GM12873 (cell line): ENCODE data around the gene GTF2F2.

Experiments
- TF ChIP-seq, protein P1 (sequence below): IDR thresholded peaks from 2 replicates; pipeline ENCODE4 v1.5.1; 2012; ENCODE audit warnings: low read depth, mild to moderate bottlenecking, moderate library complexity, low read length, control low read depth; ENCODE audit not compliant: insufficient read depth; ENCODE audit errors: missing control alignments

The GTF2F2 gene

DNA sequence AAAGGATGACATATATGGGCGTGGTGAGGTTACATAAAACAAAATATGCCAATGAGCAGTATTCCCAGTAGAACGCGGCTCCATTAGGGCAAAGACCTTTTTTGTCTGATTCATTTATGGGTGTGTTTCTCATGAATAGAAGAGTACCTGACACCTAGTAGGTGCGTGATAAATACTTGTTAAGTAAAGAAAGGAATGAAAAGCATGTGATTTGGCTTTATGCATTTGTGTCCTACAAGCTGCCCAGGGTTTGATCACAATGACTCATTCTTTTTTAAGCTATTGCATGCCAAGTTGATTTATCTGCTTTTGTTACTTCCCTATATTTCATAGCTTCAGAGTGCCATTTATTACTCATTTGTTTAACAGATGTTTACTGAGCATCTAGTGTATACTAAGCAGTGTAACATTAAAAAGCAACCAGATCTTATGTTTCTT, 99.6 kb downstream of the GTF2F2 start:
- TF ChIP-seq, protein P1, sequence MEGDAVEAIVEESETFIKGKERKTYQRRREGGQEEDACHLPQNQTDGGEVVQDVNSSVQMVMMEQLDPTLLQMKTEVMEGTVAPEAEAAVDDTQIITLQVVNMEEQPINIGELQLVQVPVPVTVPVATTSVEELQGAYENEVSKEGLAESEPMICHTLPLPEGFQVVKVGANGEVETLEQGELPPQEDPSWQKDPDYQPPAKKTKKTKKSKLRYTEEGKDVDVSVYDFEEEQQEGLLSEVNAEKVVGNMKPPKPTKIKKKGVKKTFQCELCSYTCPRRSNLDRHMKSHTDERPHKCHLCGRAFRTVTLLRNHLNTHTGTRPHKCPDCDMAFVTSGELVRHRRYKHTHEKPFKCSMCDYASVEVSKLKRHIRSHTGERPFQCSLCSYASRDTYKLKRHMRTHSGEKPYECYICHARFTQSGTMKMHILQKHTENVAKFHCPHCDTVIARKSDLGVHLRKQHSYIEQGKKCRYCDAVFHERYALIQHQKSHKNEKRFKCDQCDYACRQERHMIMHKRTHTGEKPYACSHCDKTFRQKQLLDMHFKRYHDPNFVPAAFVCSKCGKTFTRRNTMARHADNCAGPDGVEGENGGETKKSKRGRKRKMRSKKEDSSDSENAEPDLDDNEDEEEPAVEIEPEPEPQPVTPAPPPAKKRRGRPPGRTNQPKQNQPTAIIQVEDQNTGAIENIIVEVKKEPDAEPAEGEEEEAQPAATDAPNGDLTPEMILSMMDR: no peak

DNA sequence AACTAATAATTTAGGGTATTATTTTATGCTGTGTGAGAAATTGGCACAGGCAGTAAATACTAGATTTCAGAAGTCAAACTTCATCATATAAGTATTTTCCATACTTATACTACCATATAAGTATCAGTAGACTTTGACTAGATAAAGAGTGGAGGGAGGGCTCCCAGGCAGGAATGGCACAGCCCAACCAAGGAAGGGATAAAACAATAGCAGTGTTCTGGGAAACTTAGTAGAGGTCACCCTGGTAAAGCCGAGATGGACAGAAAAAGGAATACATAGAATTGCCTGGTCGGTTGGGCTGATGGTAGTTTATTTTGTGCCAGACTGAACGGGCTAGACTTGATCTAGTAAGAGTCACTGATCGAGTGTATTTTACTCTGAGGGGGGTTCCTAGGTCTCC, 100.1 kb downstream of the GTF2F2 start:
- TF ChIP-seq, protein P1: no peak

DNA sequence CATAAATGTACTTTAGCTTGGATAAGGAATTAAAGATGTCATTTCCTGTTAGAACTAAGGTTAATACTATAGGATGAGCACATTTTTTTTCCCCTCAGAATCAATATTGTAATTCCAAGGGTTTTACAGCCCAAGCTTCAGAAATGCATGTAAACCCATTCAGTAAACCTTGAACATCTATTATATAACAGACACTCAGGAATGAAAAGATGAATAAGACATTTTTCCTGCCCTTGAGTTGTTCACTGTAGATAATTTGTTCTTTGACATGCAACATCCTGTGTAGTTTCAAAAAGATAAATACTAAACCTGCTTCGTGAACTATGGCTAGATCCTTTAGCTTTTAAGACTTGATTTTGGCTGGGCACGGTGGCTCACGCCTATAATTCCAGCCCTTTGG, 102.2 kb downstream of the GTF2F2 start:
- TF ChIP-seq, protein P1: no peak

DNA sequence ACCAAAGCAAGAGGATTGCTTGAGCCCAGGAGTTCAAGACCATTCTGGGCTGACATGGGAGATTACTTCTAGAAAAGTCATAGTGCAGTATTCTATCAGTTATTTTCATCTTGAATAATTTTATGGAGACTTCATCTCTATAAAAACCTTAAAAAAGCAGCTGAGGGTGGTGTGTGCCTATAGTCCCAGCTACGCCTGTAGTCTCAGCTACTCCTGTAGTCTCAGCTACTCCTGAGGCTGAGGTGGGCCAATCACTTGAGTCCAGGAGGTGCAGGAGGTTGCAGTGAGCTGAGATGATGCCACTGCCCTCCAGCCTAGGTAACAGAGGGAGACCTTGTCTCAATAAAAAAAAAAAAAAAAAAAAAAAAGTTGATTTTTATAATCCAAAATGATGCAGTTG, 102.6 kb downstream of the GTF2F2 start:
- TF ChIP-seq, protein P1: no peak

DNA sequence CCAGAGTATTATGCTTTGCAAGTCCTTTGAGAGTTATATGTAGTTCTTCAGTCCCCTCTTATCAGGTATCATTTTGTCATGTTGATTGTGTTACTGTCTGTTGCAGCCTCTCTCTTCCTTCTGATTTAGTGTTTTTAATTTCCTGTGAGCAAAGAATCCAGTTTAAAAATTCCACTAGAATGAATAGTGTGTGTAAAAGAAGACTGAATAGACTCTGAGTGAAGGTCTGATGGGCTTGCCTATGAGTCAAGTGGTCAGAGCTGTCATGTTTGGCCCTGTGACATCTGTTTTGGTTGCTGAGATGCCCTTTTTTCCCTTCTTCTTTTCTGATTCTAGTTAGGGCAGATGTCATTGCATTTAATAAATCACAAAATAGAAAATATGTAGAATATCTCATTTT, 103.9 kb downstream of the GTF2F2 start:
- TF ChIP-seq, protein P1: no peak

DNA sequence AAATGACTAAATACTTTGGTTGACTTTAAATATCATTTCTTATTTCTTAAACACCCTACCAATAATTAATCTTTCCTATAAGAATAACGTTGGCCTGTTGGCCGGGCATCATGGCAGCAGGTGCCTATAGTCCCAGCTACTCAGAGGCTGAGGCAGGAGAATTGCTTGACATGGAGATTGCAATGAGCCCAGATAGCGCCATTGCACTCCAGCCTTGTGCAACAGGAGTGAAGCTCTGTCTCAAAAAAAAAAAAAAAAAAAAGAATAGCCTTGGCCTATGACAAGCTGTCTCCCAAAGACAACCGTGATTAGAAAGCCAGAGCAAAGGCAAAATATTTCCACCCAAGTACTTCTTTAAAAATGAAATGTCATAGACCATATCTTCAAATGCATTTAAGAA, 105.1 kb downstream of the GTF2F2 start:
- TF ChIP-seq, protein P1: no peak

DNA sequence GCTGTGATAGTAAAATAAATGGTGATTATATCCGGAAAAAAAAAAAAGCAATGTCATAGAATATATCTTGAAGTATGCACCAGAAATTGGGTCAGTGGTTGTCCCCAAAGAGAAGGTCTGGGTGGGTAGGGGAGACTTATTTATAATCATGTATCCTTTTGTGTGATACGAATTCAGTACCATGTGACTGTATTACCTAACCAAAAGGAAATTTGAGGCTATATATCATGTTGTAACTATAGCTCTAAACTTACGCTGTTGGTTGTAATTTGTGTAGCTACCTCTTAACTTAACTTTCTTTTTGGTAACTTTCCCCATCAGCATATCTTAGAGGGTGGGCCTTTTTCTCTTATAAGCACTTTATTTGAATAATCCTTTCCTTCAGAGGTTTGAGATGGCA, 105.7 kb downstream of the GTF2F2 start:
- TF ChIP-seq, protein P1: no peak
